Activated CD8-positive, alpha-beta T cell treated with anti-CD3 and anti-CD28 coated beads, Interleukin-2, amount 10 ng/mL, durations not matched to agents 7 days and 5 days (primary cell): Measurements from ENCODE around the gene AMDHD2. TPM values are rescaled to one million over a fixed set of nuclear protein-coding genes. Genes with fewer than 3 reads are reported as not detected.
A peak's percentile ranks its signal among the peaks of the same experiment; 100 is the strongest.
"Not testable (repeated sequence)": the region's sequence is repeated elsewhere in the genome, so short reads cannot be mapped to it uniquely, and the experiment has no call there.

Experiments used
- ATAC-seq: fragments of 150-1000 bp; cut with Tn5 transposase; one replicate; pipeline ENCODE4 v1.10.0; 2021; ENCODE audit warnings: moderate library complexity
- CTCF ChIA-PET: fragments of 350-600 bp; sonication (Branson Sonifier 250); formaldehyde crosslinking; loops from one replicate; lab custom pipeline; 2021; ENCODE audit warnings: antibody characterized with exemption; lab: Charles Lee
- POLR2A ChIA-PET: fragments of 350-600 bp; sonication (Branson Sonifier 250); formaldehyde crosslinking; loops from one replicate; lab custom pipeline; 2021; ENCODE audit warnings: antibody characterized with exemption; lab: Charles Lee
- DNase-seq: peaks from one replicate; pipeline ENCODE4 v3.0.0-alpha.2; 2020
- H3K27ac Mint-ChIP-seq: one replicate; pipeline ENCODE4 v1.8.0; 2021; ENCODE audit warnings: mild to moderate bottlenecking, mixed read lengths
- H3K27me3 Mint-ChIP-seq: one replicate; pipeline ENCODE4 v1.8.0; 2021; ENCODE audit warnings: low read depth, mixed read lengths
- H3K36me3 Mint-ChIP-seq: one replicate; pipeline ENCODE4 v1.8.0; 2021; ENCODE audit warnings: low read depth, mixed read lengths
- H3K4me1 Mint-ChIP-seq: one replicate; pipeline ENCODE4 v1.8.0; 2021; ENCODE audit warnings: low read depth, mixed read lengths
- H3K4me3 Mint-ChIP-seq: one replicate; pipeline ENCODE4 v1.8.0; 2021; ENCODE audit warnings: mild to moderate bottlenecking, mixed read lengths
- H3K9me3 Mint-ChIP-seq: one replicate; pipeline ENCODE4 v1.8.0; 2022; ENCODE audit warnings: mixed read lengths; ENCODE audit not compliant: insufficient read depth
- total RNA-seq, 2 experiments: library from RNA; stranded (reverse); gene quantifications; one replicate each; pipeline ENCODE4 v1.2.3, GENCODE V29; 2021

AMDHD2 gene
- total RNA-seq, 2 experiments from 2014 or later: 54.0 to 58.5 TPM

DNA sequence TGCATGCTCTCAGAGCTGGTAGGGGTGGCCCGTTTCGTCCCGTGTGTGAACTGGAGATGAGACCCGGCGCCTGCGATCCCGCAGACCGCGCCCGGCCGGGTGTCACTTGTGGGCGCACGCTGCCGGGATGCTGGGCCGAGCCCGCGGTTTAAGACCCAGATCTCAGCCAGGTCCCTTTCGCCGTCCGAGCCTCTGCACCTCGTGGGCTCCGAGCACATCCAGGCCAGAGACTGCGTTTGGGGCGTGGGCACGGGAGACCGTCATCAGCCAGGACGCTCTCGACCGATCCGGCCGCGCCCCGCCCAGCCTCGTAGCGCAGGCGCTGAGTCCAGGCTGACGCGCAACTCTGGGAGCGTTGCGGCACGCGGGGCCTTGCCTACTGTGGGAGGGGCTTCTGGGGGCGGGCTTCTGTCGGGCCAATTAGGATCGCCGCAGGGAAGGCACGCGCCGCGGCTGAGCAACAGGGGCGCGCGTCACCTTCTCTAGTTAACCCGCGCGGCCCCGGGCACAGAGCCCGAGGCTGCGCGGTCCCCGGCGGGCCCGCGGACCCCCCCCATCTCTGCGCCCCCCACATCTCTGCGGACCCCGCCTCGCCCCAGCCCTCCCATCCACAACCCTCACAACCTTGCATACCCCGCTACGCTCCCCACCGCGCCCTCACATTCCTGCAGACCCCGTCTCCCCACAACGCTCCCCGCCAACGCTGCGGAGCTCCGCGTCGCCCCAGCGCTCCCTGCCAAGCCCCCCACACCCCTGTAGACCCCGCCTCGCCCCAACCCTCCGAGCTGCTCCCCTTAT is 11.7 kb downstream of the AMDHD2 start:
- ATAC-seq: peak; percentile 93

DNA sequence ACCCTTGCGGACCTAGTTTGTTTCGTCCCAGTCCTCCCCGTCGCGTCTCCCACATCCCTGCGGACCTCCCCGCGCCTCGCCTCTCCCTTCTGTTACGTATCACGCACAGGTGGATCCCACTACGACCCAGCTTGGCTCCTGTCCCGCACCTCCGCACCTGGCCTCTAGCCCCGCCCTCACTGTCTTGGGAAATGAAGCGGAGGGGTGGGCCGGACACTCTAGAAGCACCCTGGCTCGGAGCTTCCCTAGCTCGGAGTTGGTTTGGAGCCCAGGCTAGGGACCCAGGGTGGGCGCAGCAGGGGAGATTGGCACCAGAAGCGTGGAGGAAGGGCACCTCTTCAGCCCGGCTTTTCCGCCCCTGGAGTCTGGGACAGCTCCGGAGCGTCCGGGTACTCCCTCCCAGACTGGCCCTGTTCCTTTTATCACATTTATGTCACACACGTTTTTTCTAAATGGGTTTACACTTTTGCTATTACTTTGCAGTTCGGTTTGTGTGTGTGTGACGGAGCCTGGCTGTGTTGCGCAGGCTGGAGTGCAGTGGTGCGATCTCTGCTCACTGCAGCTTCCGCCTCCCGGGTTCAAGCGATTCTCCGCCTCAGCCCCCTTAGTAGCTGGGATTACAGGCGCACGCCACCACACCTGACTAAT is 12.4 kb downstream of the AMDHD2 start:
- peaks cover 6% of the 10 kb centered on the region for H3K36me3 Mint-ChIP-seq
- H3K9me3 Mint-ChIP-seq: no peaks in the 10 kb centered on the region
- H3K27ac Mint-ChIP-seq: peak overlapping the region; percentile 100
- peak; percentile 73 for DNase-seq
- ChIA-PET CTCF (interaction anchor here (0.9 to 1.0 kb wide), 2 partner anchors 12 to 31 kb away, joined by 3 to 4 read pairs; partner anchors contain the start of gene AMDHD2), POLR2A (interaction anchor here (1.2 to 3.7 kb wide), 2 partner anchors 13 to 18 kb away, joined by 9 to 48 read pairs; partner anchors contain the start of genes AMDHD2 and ATP6V0C)
- peak overlapping the region; percentile 95 for H3K4me3 Mint-ChIP-seq
- H3K27me3 Mint-ChIP-seq: no peaks in the 10 kb centered on the region
- H3K4me1 Mint-ChIP-seq: peaks cover 36% of the 10 kb centered on the region
- peak; percentile 16 for ATAC-seq

More for the DNA sequence above, 11.7 kb downstream of the AMDHD2 start:
- Mint-ChIP-seq H3K4me1 (peaks cover 32% of the 10 kb centered on the region), H3K36me3 (peaks cover 6% of the 10 kb centered on the region), H3K27me3 (no peaks in the 10 kb centered on the region), H3K27ac (peak overlapping the region; percentile 100), H3K9me3 (no peaks in the 10 kb centered on the region), H3K4me3 (peak overlapping the region; percentile 95)
- ChIA-PET POLR2A (interaction anchor here (1.1 to 3.7 kb wide), 3 partner anchors 12 to 17 kb away, joined by 4 to 48 read pairs (median 9); partner anchors contain the start of genes AMDHD2 and ATP6V0C), CTCF (interaction anchor here (1.0 kb wide), 1 partner anchor 12 kb away, joined by 4 read pairs; the partner anchor contains the start of gene AMDHD2)
- DNase-seq: peak; percentile 99

DNA sequence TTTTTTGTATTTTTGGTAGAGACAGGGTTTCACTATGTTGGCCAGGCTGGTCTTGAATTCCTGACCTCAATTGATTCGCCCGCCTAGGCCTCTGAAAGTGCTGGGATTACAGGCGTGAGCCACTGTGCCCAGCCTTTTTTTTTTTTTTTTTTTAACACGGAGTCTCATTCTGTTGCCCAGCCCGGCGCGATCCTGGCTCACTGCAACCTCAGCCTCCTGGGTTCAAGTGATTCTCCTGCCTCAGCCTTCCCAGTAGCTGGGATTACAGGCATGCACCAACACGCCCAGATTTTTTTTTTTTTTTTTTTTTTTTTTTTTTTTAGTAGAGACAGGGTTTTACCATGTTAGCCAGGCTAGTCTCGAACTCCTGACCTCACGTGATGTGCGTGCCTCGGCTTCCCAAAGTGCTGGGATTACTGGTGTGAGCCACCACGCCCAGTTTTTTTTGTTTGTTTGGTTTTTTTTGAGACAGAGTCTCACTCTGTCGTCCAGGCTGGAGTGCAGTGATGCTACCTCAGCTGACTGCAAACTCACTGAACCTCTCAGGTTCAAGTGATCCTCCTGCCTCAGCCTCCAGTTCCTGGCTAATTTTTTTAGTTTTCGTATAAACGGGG is 13.1 kb downstream of the AMDHD2 start:
- POLR2A ChIA-PET: interaction anchor here (1.2 to 3.7 kb wide), 2 partner anchors 13 to 19 kb away, joined by 9 to 48 read pairs; partner anchors contain the start of genes AMDHD2 and ATP6V0C
- not testable (repeated sequence) for H3K36me3 Mint-ChIP-seq, H3K27me3 Mint-ChIP-seq, ATAC-seq, H3K9me3 Mint-ChIP-seq, DNase-seq
- Mint-ChIP-seq H3K4me1 (peaks cover 36% of the 10 kb centered on the region), H3K27ac (peak overlapping the region; percentile 100), H3K4me3 (peak overlapping the region; percentile 95)
- CTCF ChIA-PET: interaction anchor here (0.6 to 1.0 kb wide), 3 partner anchors 13 to 54 kb away, joined by 3 to 4 read pairs (median 4); partner anchors contain the start of gene AMDHD2

DNA sequence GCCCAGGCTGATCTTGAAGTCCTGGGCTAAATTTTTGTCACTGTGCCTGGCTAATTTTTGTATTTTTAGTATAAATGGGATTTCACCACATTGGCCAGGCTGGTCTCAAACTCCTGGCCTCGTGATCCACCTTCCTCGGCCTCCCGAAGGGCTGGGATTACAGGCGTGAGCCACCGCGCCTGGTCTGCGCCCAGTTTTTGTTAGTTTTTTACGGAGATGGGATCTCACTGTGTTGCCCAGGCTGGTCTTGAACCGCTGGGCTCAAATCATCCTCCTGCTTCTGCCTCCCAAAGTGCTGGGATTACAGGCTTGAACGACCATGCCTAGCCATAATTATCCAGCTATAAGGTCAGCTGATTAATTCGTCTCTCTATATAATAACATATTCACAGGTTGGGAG is 13.7 kb downstream of the AMDHD2 start:
- ATAC-seq (no peak), DNase-seq (no peak)
- H3K4me1 Mint-ChIP-seq: peaks cover 39% of the 10 kb centered on the region
- H3K9me3 Mint-ChIP-seq: no peaks in the 10 kb centered on the region
- peaks cover 8% of the 10 kb centered on the region for H3K36me3 Mint-ChIP-seq
- H3K27ac Mint-ChIP-seq: peak overlapping the region; percentile 70
- peak overlapping the region; percentile 45 for H3K4me3 Mint-ChIP-seq
- ChIA-PET CTCF (no interaction called here), POLR2A (interaction anchor here (3.7 to 4.2 kb wide), 2 partner anchors 14 kb away, joined by 24 to 48 read pairs; partner anchors contain the start of gene AMDHD2)
- no peaks in the 10 kb centered on the region for H3K27me3 Mint-ChIP-seq

DNA sequence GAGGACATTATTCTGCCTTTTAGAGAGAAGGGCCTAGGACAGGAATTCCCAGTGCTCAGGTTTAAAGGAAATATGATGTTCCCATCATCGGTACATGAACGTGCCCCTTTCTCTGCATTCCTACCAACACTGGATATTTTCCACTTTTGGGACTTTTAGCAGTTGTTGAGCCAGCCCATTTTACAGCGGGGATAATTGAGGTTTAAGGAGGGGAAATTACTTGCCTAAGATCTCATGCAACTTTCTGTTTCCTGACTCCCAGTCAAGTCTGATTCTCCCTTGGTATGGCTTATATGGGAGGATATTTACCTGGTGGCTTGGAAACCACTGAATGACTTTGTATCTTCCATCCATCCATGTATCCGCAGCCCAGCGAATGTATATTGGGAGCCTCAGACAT is 14.2 kb downstream of the AMDHD2 start:
- H3K9me3 Mint-ChIP-seq, H3K36me3 Mint-ChIP-seq, ATAC-seq, H3K27me3 Mint-ChIP-seq, CTCF ChIA-PET, DNase-seq: not testable (repeated sequence)
- Mint-ChIP-seq H3K4me3 (peak overlapping the region; percentile 45), H3K27ac (peak overlapping the region; percentile 70), H3K4me1 (peaks cover 43% of the 10 kb centered on the region)
- POLR2A ChIA-PET: interaction anchor here (4.2 kb wide), 1 partner anchor 14 kb away, joined by 24 read pairs; the partner anchor contains the start of gene AMDHD2

DNA sequence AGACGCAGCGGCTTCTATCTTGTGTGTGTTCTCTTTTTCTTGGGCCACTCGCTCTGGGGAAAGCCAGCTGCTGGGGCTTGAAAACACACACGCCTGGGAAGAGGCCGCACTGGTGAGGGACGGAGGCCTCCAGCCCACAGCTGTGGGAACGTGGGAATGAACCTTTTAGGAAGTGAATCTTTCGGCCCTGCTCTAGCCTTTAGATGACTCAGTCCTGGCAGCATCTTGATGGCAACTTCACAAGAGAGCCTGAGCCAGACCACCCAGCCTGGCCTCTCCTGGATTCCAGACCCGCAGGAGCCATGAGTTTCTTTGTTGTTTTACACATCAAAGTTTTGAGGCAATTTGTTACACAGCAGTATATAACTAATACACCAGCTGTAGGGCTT is 15.4 kb downstream of the AMDHD2 start:
- CTCF ChIA-PET: no interaction called here
- H3K4me3 Mint-ChIP-seq: peak overlapping the region; percentile 3
- no peak overlapping the region for H3K27ac Mint-ChIP-seq
- H3K27me3 Mint-ChIP-seq: no peaks in the 10 kb centered on the region
- POLR2A ChIA-PET: interaction anchor here (4.2 kb wide), 1 partner anchor 15 kb away, joined by 24 read pairs; the partner anchor contains the start of gene AMDHD2
- ATAC-seq: no peak
- no peaks in the 10 kb centered on the region for H3K9me3 Mint-ChIP-seq
- no peak for DNase-seq
- H3K4me1 Mint-ChIP-seq: peaks cover 54% of the 10 kb centered on the region
- peaks cover 8% of the 10 kb centered on the region for H3K36me3 Mint-ChIP-seq

DNA sequence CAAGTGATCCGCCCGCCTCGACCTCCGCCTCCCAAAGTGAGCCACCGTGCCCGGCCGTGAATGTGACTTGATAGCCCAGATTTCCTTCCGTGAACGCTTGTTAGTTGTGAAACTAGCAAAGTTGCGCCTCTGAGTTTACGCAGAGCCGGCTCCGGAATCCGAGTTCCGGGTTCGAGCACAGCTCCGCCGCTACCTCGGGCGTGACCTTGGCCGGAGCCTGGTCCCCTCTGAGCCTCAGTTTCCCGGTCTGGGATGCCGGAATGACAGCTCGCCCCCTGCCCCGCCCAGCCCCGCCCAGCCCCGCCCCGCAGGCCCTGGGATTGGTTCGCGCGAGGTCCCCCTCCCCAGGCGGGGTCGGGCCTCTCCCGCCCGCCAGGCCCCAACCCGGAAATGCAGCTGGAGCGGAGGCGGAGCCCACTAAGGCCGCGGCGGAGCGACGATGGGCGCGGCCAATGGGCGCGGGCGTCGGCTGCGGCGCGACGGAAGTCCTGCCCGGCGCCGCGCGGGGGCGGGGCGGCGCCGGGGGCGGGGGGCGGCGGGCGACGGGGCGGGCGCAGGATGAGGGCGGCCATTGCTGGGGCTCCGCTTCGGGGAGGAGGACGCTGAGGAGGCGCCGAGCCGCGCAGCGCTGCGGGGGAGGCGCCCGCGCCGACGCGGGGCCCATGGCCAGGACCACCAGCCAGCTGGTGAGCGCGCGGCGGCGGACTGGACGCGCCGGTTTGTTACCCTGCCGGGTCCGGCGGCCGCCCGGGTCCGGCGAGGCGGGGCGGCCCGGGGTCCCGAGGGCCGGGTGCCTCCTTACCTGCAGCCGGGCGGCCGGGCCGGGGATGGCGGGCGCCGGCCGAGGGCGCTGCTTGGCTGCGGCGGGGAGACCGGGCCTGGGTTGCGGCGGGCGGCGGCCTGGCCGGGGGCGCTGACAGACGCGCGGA is 17.5 kb downstream of the AMDHD2 start, which contains the start of gene PDPK1:
PDPK1 (plus strand) TSS at position 571 of the 929 bp plus-strand sequence; CDS start at position 663, 92 bp downstream.
- Mint-ChIP-seq H3K27me3 (no peaks in the 10 kb centered on the region), H3K36me3 (peaks cover 11% of the 10 kb centered on the region), H3K27ac (peak within 1 kb of the TSS; percentile 95), H3K4me3 (peak within 1 kb of the TSS; percentile 88), H3K4me1 (peaks cover 52% of the 10 kb centered on the region), H3K9me3 (no peaks in the 10 kb centered on the region)
- ChIA-PET CTCF (no interaction called here), POLR2A (interaction anchor here (0.6 to 4.2 kb wide), 4 partner anchors 13 to 55 kb away, joined by 3 to 24 read pairs (median 4); partner anchors contain the start of gene AMDHD2)
- ATAC-seq (peak; percentile 94), DNase-seq (peak; percentile 94)

DNA sequence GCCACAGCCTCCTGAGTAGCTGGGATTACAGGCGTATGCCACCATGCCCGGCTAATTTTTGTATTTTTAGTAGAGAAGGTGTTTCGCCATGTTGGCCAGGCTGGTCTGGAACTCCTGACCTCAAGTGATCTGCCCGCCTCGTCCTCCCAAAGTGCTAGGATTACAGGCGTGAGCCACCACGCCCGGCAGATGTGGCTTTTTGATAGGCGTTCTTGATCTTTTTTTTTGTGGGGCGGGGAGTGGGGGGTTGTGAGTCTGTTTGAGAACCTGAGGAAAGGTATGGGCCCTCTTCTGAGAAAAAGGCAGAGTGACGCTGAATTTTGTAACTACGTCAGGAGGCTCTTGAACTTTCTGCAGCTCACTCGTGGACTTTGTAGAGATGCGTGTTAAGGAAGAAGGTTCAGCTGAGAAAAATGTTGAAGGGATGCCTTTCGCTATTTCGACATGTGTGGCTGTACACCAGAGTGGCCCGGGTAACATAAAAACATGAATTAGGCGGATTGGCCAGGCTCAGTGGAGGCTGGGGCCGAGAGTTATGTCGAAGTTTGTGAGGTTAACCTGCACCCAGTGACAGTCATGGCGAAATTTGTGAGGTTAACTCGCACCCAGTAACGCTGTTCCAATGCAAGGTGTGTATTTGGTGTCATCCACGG is 19.1 kb downstream of the AMDHD2 start:
- ATAC-seq, CTCF ChIA-PET, H3K27ac Mint-ChIP-seq, POLR2A ChIA-PET, H3K9me3 Mint-ChIP-seq, H3K27me3 Mint-ChIP-seq, DNase-seq: not testable (repeated sequence)
- Mint-ChIP-seq H3K36me3 (peaks cover 11% of the 10 kb centered on the region), H3K4me3 (peak overlapping the region; percentile 88), H3K4me1 (peaks cover 43% of the 10 kb centered on the region)

DNA sequence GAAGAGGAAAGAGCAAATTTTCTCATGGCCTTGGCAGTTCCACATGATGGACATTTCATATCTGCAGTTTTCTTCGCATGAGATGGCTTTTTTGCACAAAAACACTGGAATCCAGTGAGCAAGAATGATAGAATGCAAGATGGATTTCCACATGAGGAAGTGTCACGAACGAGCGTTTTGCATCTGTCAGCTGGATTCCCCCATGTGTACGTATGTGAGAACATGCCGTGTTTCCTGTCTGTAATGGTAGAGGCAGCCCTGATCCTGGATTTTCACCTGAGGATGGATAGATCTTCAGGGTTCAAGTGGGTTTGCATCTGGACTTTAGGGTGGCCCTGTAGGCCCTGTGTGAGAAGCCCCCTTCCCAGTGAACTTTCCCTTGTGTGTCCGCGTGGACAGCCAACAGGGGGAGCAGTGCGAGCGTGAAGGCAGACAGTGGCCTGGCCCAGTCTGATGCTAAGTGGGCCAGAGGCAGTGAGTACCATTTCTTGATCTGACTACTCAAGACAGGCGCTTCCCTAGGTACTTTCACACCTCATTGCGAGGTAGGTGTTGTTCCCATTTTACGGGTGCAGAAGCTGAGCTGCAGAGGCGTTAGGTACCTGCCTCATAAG is 19.8 kb downstream of the AMDHD2 start:
- Mint-ChIP-seq H3K4me1 (peaks cover 41% of the 10 kb centered on the region), H3K36me3 (peaks cover 11% of the 10 kb centered on the region), H3K4me3 (peak overlapping the region; percentile 88)
- H3K27me3 Mint-ChIP-seq, DNase-seq, POLR2A ChIA-PET, H3K27ac Mint-ChIP-seq, H3K9me3 Mint-ChIP-seq, ATAC-seq, CTCF ChIA-PET: not testable (repeated sequence)

DNA sequence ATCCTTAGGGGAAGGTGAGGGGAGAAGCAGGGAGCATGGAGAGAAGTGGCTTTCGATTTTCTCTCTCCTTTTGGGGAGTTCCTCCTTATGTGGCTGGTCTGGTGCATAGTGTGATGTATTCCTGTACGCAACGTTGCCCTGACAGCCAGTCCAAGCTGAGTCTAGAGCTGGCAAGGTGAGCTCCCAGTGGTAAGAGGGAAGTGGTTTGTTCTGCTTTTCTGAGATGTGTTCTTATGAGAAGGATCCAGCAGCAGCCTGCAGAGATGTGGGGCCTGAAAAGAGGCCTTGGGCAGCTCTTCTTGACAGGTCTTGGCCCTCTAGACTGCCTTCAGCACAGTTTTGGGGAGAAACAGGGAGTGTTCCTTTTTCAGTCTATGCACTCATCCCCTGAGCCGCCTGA is 20.7 kb downstream of the AMDHD2 start:
- H3K4me3 Mint-ChIP-seq, H3K27me3 Mint-ChIP-seq, POLR2A ChIA-PET, ATAC-seq, CTCF ChIA-PET, H3K9me3 Mint-ChIP-seq, DNase-seq: not testable (repeated sequence)
- peaks cover 41% of the 10 kb centered on the region for H3K4me1 Mint-ChIP-seq
- H3K27ac Mint-ChIP-seq: peak overlapping the region; percentile 68
- peaks cover 11% of the 10 kb centered on the region for H3K36me3 Mint-ChIP-seq
